Cortex of kidney (tissue), 1 donor: ENCODE results near the gene BBC3.
"Not testable (repeated sequence)": the region's sequence is repeated elsewhere in the genome, so short reads cannot be mapped to it uniquely, and the experiment has no call there.

Experiments
- DNase-seq: peaks from one replicate; lab custom pipeline; 2025; lab: John Stamatoyannopoulos, UW

The BBC3 gene

GRCh38 chr19:47257411-47258169, 26.6 kb upstream of the BBC3 start:
- DNase-seq: no peak

- peak; percentile 72 for DNase-seq
These were observed 25.9 kb upstream of the BBC3 start for GRCh38 chr19:47256693-47257410.

GRCh38 chr19:47255879-47256692, 25.1 kb upstream of the BBC3 start, which contains the start of gene CCDC9:
Gene CCDC9 (plus strand): TSS chr19:47256525. CDS start chr19:47258401, 1,876 bp downstream.
- DNase-seq: no peak

GRCh38 chr19:47253970-47254369, 23.0 kb upstream of the BBC3 start:
- DNase-seq: no peak

GRCh38 chr19:47253467-47253881, 22.5 kb upstream of the BBC3 start:
- no peak for DNase-seq

GRCh38 chr19:47253016-47253415, 22.0 kb upstream of the BBC3 start:
- DNase-seq: not testable (repeated sequence)

- no peak for DNase-seq
These were observed 16.4 kb upstream of the BBC3 start for GRCh38 chr19:47247308-47247990.

- DNase-seq: no peak
These were observed 13.0 kb upstream of the BBC3 start for GRCh38 chr19:47243776-47244547.

- no peak for DNase-seq
These were observed 12.4 kb upstream of the BBC3 start for GRCh38 chr19:47243364-47243775.

- DNase-seq: no peak
These were observed 11.0 kb upstream of the BBC3 start for GRCh38 chr19:47241919-47242577.

- no peak for DNase-seq
These were observed 10.3 kb upstream of the BBC3 start for GRCh38 chr19:47240996-47241918.

- DNase-seq: no peak
These were observed 9.6 kb upstream of the BBC3 start for GRCh38 chr19:47240556-47240955.

- no peak for DNase-seq
These were observed 8.8 kb upstream of the BBC3 start for GRCh38 chr19:47239610-47240296.

GRCh38 chr19:47239152-47239551, 8.2 kb upstream of the BBC3 start:
- no peak for DNase-seq

- no peak for DNase-seq
These were observed 5.2 kb upstream of the BBC3 start for GRCh38 chr19:47236072-47236675.

- no peak for DNase-seq
These were observed 1.6 kb upstream of the BBC3 start for GRCh38 chr19:47232422-47233211.

GRCh38 chr19:47231215-47232054, 436 bp upstream of the BBC3 start:
- DNase-seq: no peak
